SH-SY5Y (cell line): ENCODE measurements around the gene WNT3A.

Experiments used
- GATA2 ChIP-seq: IDR thresholded peaks from 2 replicates; pipeline ENCODE4 v1.6.1; 2011; ENCODE audit warnings: mild to moderate bottlenecking, low read depth, low read length
- GATA3 ChIP-seq: IDR thresholded peaks from 2 replicates; pipeline ENCODE4 v1.6.1; 2011; ENCODE audit warnings: low read depth, mild to moderate bottlenecking, low read length, moderate library complexity

DNA sequence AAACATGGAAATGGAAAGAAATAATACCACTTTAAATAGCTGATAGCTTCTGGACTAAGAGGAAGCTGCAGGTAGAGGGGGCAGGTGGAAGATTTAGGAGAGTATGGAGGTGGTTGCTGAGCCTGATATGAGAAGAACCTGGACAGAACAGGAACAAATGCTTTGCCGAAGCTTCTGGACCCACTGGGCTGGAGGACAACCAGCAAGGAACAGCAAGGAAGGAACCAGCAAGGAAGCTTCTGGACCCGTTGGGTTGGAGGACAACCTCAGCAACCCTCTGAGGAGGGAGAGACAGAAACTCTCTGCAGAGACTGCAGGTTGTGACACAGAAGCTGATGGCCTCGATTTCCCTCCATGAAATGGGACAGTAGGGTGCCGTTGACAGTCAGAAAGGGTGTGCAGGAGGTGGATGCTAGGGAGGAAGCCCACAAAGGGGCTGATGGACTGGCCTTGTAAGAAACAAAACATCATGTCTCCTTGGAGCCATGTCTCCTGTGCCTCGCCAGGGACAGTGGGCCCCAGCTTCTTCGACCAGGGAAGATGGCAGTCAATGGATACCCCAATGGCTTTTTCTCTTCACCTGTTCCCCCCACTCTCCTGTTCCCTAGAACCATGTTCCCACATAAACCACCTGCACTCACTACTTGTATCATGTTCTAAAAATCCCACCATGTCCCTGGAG is 8.3 kb upstream of the WNT3A start:
- TF ChIP-seq GATA3 (no peak), GATA2 (no peak)
